ENCODE measurements around the gene CLDN9. TPM values are rescaled to one million over a fixed set of nuclear protein-coding genes. Genes with fewer than 3 reads are reported as not detected.

CLDN9 gene
- total RNA-seq, 1 donor from 2014 or later: not detected

GRCh38 chr16:2985893-2986355 is 26.8 kb upstream of the CLDN9 start:
- DNase-seq (ENCODE audit: low read depth, low spot score): no peak
- Mint-ChIP-seq H3K27me3 (ENCODE audit: low read depth) (peaks cover 15% of the 10 kb centered on the region), H3K27ac (ENCODE audit: unreplicated experiment) (no peak overlapping the region), H3K4me3 (no peak overlapping the region), H3K36me3 (ENCODE audit: low read depth) (no peaks in the 10 kb centered on the region), H3K4me1 (peaks cover 10% of the 10 kb centered on the region), H3K9me3 (no peaks in the 10 kb centered on the region)
- no peak for TF ChIP-seq CTCF (conservative IDR thresholded peaks at IDR 0.05)

GRCh38 chr16:2986623-2987188 is 26.0 kb upstream of the CLDN9 start:
- H3K27ac Mint-ChIP-seq (ENCODE audit: unreplicated experiment): no peak overlapping the region
- H3K4me3 Mint-ChIP-seq: no peak overlapping the region
- H3K4me1 Mint-ChIP-seq: peaks cover 2% of the 10 kb centered on the region
- no peaks in the 10 kb centered on the region for H3K9me3 Mint-ChIP-seq
- no peak for TF ChIP-seq CTCF (conservative IDR thresholded peaks at IDR 0.05)
- H3K27me3 Mint-ChIP-seq (ENCODE audit: low read depth): peaks cover 9% of the 10 kb centered on the region
- DNase-seq (ENCODE audit: low read depth, low spot score): no peak
- no peaks in the 10 kb centered on the region for H3K36me3 Mint-ChIP-seq (ENCODE audit: low read depth)

- H3K36me3 Mint-ChIP-seq (ENCODE audit: low read depth): no peaks in the 10 kb centered on the region
- peaks cover 7% of the 10 kb centered on the region for H3K27me3 Mint-ChIP-seq (ENCODE audit: low read depth)
- no peak for DNase-seq (ENCODE audit: low read depth, low spot score)
- H3K27ac Mint-ChIP-seq (ENCODE audit: unreplicated experiment): no peak overlapping the region
- no peaks in the 10 kb centered on the region for H3K4me1 Mint-ChIP-seq
- H3K9me3 Mint-ChIP-seq: no peaks in the 10 kb centered on the region
- no peak overlapping the region for H3K4me3 Mint-ChIP-seq
- no peak for TF ChIP-seq CTCF (conservative IDR thresholded peaks at IDR 0.05)
These were observed 25.4 kb upstream of the CLDN9 start for GRCh38 chr16:2987286-2987685.

GRCh38 chr16:2987833-2988232 is 24.9 kb upstream of the CLDN9 start:
- no peak overlapping the region for H3K27ac Mint-ChIP-seq (ENCODE audit: unreplicated experiment)
- DNase-seq (ENCODE audit: low read depth, low spot score): no peak
- no peaks in the 10 kb centered on the region for H3K9me3 Mint-ChIP-seq
- TF ChIP-seq CTCF (conservative IDR thresholded peaks at IDR 0.05): no peak
- no peaks in the 10 kb centered on the region for H3K4me1 Mint-ChIP-seq
- H3K4me3 Mint-ChIP-seq: no peak overlapping the region
- peaks cover 6% of the 10 kb centered on the region for H3K27me3 Mint-ChIP-seq (ENCODE audit: low read depth)
- no peaks in the 10 kb centered on the region for H3K36me3 Mint-ChIP-seq (ENCODE audit: low read depth)

GRCh38 chr16:2988590-2989099 is 24.1 kb upstream of the CLDN9 start:
- H3K4me1 Mint-ChIP-seq: no peaks in the 10 kb centered on the region
- H3K36me3 Mint-ChIP-seq (ENCODE audit: low read depth): no peaks in the 10 kb centered on the region
- no peak for TF ChIP-seq CTCF (conservative IDR thresholded peaks at IDR 0.05)
- no peaks in the 10 kb centered on the region for H3K9me3 Mint-ChIP-seq
- DNase-seq (ENCODE audit: low read depth, low spot score): no peak
- H3K27ac Mint-ChIP-seq (ENCODE audit: unreplicated experiment): no peak overlapping the region
- no peak overlapping the region for H3K4me3 Mint-ChIP-seq
- H3K27me3 Mint-ChIP-seq (ENCODE audit: low read depth): peaks cover 4% of the 10 kb centered on the region
